Upper lobe of right lung (tissue), 1 donor: ENCODE results near the gene MYCBP2. TPM values are rescaled to one million over a fixed set of nuclear protein-coding genes. Genes with fewer than 3 reads are reported as not detected.

Source experiments
- ATAC-seq: fragments of 200-7000 bp; cut with Tn5 transposase; one replicate; pipeline ENCODE4 v1.9.1; 2020; ENCODE audit warnings: mild to moderate bottlenecking, moderate library complexity
- DNase-seq: peaks from one replicate; pipeline ENCODE4 v3.0.0-alpha.2; 2020
- H3K27ac ChIP-seq: fragments of 200-600 bp; one replicate; pipeline ENCODE4 v1.8.0; 2022
- H3K27me3 ChIP-seq: fragments of 200-600 bp; one replicate; pipeline ENCODE4 v1.8.0; 2022; ENCODE audit warnings: mild to moderate bottlenecking
- H3K36me3 ChIP-seq: fragments of 200-600 bp; one replicate; pipeline ENCODE4 v1.8.0; 2022
- H3K4me1 ChIP-seq: fragments of 200-600 bp; one replicate; pipeline ENCODE4 v1.8.0; 2022
- H3K4me3 ChIP-seq: fragments of 200-600 bp; one replicate; pipeline ENCODE4 v1.8.0; 2022; ENCODE audit warnings: mild to moderate bottlenecking
- H3K9me3 ChIP-seq: fragments of 200-600 bp; one replicate; pipeline ENCODE4 v1.8.0; 2022
- CTCF ChIP-seq: fragments of 200-600 bp; IDR thresholded peaks from one replicate; pipeline ENCODE4 v1.8.0; 2022; ENCODE audit warnings: antibody characterized with exemption
- intact Hi-C: fragments of 100-400 bp; cut with DNase I; formaldehyde crosslinking; loops from one replicate; pipeline ENCODE4 v1.11.0; 2022
- total RNA-seq: library from RNA; stranded (reverse); fragmentation: NEBNext Ultra II Directional; extraction: Animal tissue kit (Norgen Biotek cat#: 25700); gene quantifications from one replicate; pipeline ENCODE4 v1.2.1, GENCODE V29; 2021
- donor health status: DM: no; HTN: yes; CAD: no; lungs with severe emphysema.

The MYCBP2 gene
- total RNA-seq, 1 donor from 2014 or later: 94.2 TPM

GRCh38 chr13:77345150-77345780 lies 18.4 kb upstream of the MYCBP2 start:
- no peaks in the 10 kb centered on the region for H3K4me1 ChIP-seq

GRCh38 chr13:77343841-77344240 lies 16.9 kb upstream of the MYCBP2 start:
- DNase-seq (no peak), ATAC-seq (no peak)
- H3K27me3 ChIP-seq: no peaks in the 10 kb centered on the region
- H3K4me3 ChIP-seq: no peak overlapping the region
- H3K9me3 ChIP-seq: no peaks in the 10 kb centered on the region
- intact Hi-C loops: no loop called here
- H3K4me1 ChIP-seq: no peaks in the 10 kb centered on the region
- no peaks in the 10 kb centered on the region for H3K36me3 ChIP-seq
- no peak for TF ChIP-seq CTCF
- H3K27ac ChIP-seq: no peak overlapping the region

More at GRCh38 chr13:77345150-77345780, 18.4 kb upstream of the MYCBP2 start:
- ATAC-seq (no peak), DNase-seq (no peak)
- H3K36me3 ChIP-seq: no peaks in the 10 kb centered on the region
- intact Hi-C loops: no loop called here
- no peak overlapping the region for H3K4me3 ChIP-seq
- no peak overlapping the region for H3K27ac ChIP-seq
- TF ChIP-seq CTCF: no peak
- no peaks in the 10 kb centered on the region for H3K9me3 ChIP-seq
- H3K27me3 ChIP-seq: no peaks in the 10 kb centered on the region

DNA sequence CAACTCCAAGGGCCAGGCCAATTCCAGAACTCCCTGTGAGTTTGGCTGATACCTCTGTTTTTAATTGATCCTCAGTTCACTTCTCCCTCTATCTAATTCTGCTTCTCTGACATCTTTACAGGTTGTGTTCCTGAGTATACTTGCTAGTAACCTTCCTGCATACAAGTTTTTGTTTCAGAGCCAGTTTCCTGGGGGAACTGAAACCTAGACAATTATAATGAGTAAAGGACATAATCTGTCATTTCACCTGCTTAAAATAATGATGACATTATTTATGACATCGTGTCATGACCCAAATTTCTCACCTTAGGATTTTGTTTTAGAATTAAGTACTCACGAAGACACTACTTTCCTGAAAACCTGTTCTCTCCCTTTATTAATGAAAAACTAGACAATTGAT lies 12.5 kb upstream of the MYCBP2 start:
- intact Hi-C loops: no loop called here
- no peaks in the 10 kb centered on the region for H3K36me3 ChIP-seq
- H3K27ac ChIP-seq: no peak overlapping the region
- H3K27me3 ChIP-seq: no peaks in the 10 kb centered on the region
- ATAC-seq: no peak
- no peak for DNase-seq
- TF ChIP-seq CTCF: no peak
- H3K9me3 ChIP-seq: no peaks in the 10 kb centered on the region
- H3K4me1 ChIP-seq: no peaks in the 10 kb centered on the region
- H3K4me3 ChIP-seq: no peak overlapping the region

DNA sequence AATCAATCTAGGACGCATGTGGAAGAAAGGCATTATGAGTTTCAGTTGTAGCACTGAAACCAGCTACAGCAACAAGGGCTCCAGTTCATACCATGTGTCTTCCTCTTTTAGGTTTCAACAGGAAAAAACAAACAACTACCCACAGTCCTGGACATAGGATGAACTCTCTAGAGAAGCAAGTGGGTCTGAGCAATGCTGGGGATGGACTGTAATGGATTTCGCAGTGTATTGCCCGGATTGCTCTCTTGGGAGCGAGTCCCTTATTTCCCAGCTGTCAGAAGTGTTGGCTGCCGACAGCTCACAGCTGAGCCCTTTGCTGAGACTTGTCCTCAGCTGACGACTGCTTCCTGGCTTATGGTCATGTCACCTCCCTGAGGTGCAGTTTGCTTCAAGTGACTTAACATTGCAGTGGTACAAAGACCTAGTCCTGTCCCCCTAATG lies 12.1 kb upstream of the MYCBP2 start:
- Histone ChIP-seq H3K4me3 (no peak overlapping the region), H3K4me1 (no peaks in the 10 kb centered on the region), H3K36me3 (no peaks in the 10 kb centered on the region), H3K27me3 (no peaks in the 10 kb centered on the region), H3K9me3 (no peaks in the 10 kb centered on the region), H3K27ac (no peak overlapping the region)
- ATAC-seq (peak; percentile 76), DNase-seq (no peak)
- intact Hi-C loops: no loop called here
- TF ChIP-seq CTCF: no peak

- no peaks in the 10 kb centered on the region for H3K27me3 ChIP-seq
- ATAC-seq (no peak), DNase-seq (no peak)
- TF ChIP-seq CTCF: no peak
- H3K4me1 ChIP-seq: no peaks in the 10 kb centered on the region
- no peaks in the 10 kb centered on the region for H3K9me3 ChIP-seq
- H3K4me3 ChIP-seq: no peak overlapping the region
- H3K36me3 ChIP-seq: no peaks in the 10 kb centered on the region
- H3K27ac ChIP-seq: no peak overlapping the region
- intact Hi-C loops: no loop called here
These were observed 11.4 kb upstream of the MYCBP2 start for GRCh38 chr13:77338329-77338728.

DNA sequence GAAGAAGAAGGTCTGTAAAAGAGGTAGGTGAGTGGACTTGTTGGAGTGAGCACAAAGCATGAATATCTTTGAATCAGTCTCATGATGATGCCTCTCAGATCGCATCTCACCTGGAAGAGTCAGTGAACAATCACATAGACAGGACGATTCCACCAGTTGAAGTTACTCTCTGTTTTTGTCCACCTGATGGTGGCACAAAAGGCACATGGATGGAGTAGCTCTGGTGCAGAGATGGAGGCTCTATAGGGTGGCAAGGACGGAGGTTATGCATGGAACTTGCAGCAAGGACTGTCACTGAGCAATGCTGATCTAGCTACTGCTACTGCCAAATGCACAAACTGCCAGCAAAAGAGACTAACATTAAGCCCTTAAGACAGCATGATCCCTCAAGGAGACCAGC lies 10.3 kb upstream of the MYCBP2 start:
- intact Hi-C loops: no loop called here
- TF ChIP-seq CTCF: no peak
- no peaks in the 10 kb centered on the region for H3K36me3 ChIP-seq

More for the DNA sequence above, 10.3 kb upstream of the MYCBP2 start:
- no peak overlapping the region for H3K27ac ChIP-seq
- DNase-seq (no peak), ATAC-seq (no peak)
- H3K4me3 ChIP-seq: no peak overlapping the region
- H3K27me3 ChIP-seq: no peaks in the 10 kb centered on the region
- H3K4me1 ChIP-seq: no peaks in the 10 kb centered on the region
- no peaks in the 10 kb centered on the region for H3K9me3 ChIP-seq
